CD14-positive monocyte (primary cell): ENCODE measurements around the gene POU3F1. TPM values are rescaled to one million over a fixed set of nuclear protein-coding genes. Genes with fewer than 3 reads are reported as not detected.

Experiments
- DNase-seq, 3 donors: peaks; one replicate each; pipeline ENCODE4 v3.0.0-alpha.2; 2011 to 2022
- H2AFZ ChIP-seq: 2 replicates; pipeline ENCODE4 v1.6.0; 2012; ENCODE audit warnings: mild to moderate bottlenecking, low read depth, low read length, inconsistent platforms; ENCODE audit not compliant: insufficient read depth, poor library complexity, severe bottlenecking
- H3K27ac ChIP-seq, 2 donors: 1 replicate in 1 of 2; 2 replicates in 1 of 2; pipeline ENCODE4 v1.5.1; 2012 to 2013; ENCODE audit warnings: low read length in 2 of 2, control low read depth in 1 of 2, inconsistent platforms in 1 of 2, low read depth in 1 of 2, mild to moderate bottlenecking in 1 of 2
- H3K27me3 ChIP-seq, 2 donors: one replicate each; pipeline versions ENCODE4 v1.6.0 to v1.6.1; 2011 to 2013; ENCODE audit warnings: low read length in 2 of 2; ENCODE audit not compliant: control insufficient read depth in 2 of 2, insufficient read depth in 2 of 2
- H3K36me3 ChIP-seq, 2 donors: replicated peaks in 1 of 2; 1 replicate in 1 of 2; 2 replicates in 1 of 2; pipeline versions ENCODE4 v1.5.1 to v1.6.1; 2012 to 2013; ENCODE audit warnings: low read length in 2 of 2, control low read depth in 1 of 2, inconsistent platforms in 1 of 2, mild to moderate bottlenecking in 1 of 2; ENCODE audit not compliant: insufficient read depth in 2 of 2, control insufficient read depth in 1 of 2
- H3K4me1 ChIP-seq, 2 donors: 1 replicate in 1 of 2; 2 replicates in 1 of 2; pipeline versions ENCODE4 v1.5.1 to v1.6.1; 2012 to 2013; ENCODE audit warnings: low read length in 2 of 2, control low read depth in 1 of 2, inconsistent platforms in 1 of 2, mild to moderate bottlenecking in 1 of 2, moderate library complexity in 1 of 2; ENCODE audit not compliant: insufficient read depth in 2 of 2, control insufficient read depth in 1 of 2
- H3K4me2 ChIP-seq: replicated peaks from 2 replicates; pipeline ENCODE3; 2012; ENCODE audit warnings: low read length, moderate library complexity, mild to moderate bottlenecking; ENCODE audit not compliant: poor library complexity, severe bottlenecking; ENCODE audit errors: extremely low read depth
- H3K4me3 ChIP-seq, 3 experiments: fragments of 200-600 bp in 1 of 3; sonication (generic) in 1 of 3; replicated peaks in 1 of 3; 1 replicate in 2 of 3; 2 replicates in 1 of 3; pipeline ENCODE4 v1.5.1; 2011 to 2013; ENCODE audit warnings: low read length in 3 of 3, mild to moderate bottlenecking in 3 of 3, control low read depth in 2 of 3, low read depth in 2 of 3, inconsistent platforms in 1 of 3, moderate library complexity in 1 of 3
- H3K79me2 ChIP-seq: 2 replicates; pipeline ENCODE4 v1.6.0; 2012; ENCODE audit warnings: mild to moderate bottlenecking, control low read depth, inconsistent platforms, low read length, moderate library complexity; ENCODE audit not compliant: insufficient read depth
- H3K9ac ChIP-seq: 2 replicates; pipeline ENCODE4 v1.6.0; 2017; ENCODE audit warnings: low read length, mild to moderate bottlenecking; ENCODE audit not compliant: insufficient read depth, poor library complexity, severe bottlenecking
- H3K9me3 ChIP-seq, 2 donors: replicated peaks in 1 of 2; 1 replicate in 1 of 2; 2 replicates in 1 of 2; pipeline versions ENCODE4 v1.5.1 to v1.6.1; 2012 to 2013; ENCODE audit warnings: low read length in 2 of 2, control low read depth in 1 of 2; ENCODE audit not compliant: control insufficient read depth in 1 of 2, insufficient read depth in 1 of 2
- H4K20me1 ChIP-seq: 2 replicates; pipeline ENCODE4 v1.6.0; 2012; ENCODE audit warnings: mild to moderate bottlenecking, low read length, control low read depth, moderate library complexity; ENCODE audit not compliant: insufficient read depth
- H3K27ac Mint-ChIP-seq, 7 donors: one replicate each; pipeline ENCODE4 v1.8.0; 2020; ENCODE audit warnings: mild to moderate bottlenecking in 7 of 7, mixed read lengths in 7 of 7, moderate library complexity in 6 of 7, inconsistent platforms in 2 of 7
- H3K27me3 Mint-ChIP-seq, 3 donors: one replicate each; pipeline ENCODE4 v1.8.0; 2021 to 2022; ENCODE audit warnings: low read depth in 3 of 3, mild to moderate bottlenecking in 3 of 3, mixed read lengths in 3 of 3, moderate library complexity in 3 of 3, inconsistent platforms in 1 of 3
- H3K36me3 Mint-ChIP-seq, 2 donors: one replicate each; pipeline ENCODE4 v1.8.0; 2020; ENCODE audit warnings: mixed read lengths in 2 of 2, inconsistent platforms in 1 of 2, mild to moderate bottlenecking in 1 of 2
- H3K4me1 Mint-ChIP-seq: one replicate; pipeline ENCODE4 v1.8.0; 2020; ENCODE audit warnings: mild to moderate bottlenecking, mixed read lengths
- H3K4me3 Mint-ChIP-seq, 2 donors: one replicate each; pipeline ENCODE4 v1.8.0; 2020; ENCODE audit warnings: mild to moderate bottlenecking in 2 of 2, mixed read lengths in 2 of 2, moderate library complexity in 1 of 2
- H3K9me3 Mint-ChIP-seq, 7 donors: one replicate each; pipeline ENCODE4 v1.8.0; 2020 to 2022; ENCODE audit warnings: mixed read lengths in 7 of 7, mild to moderate bottlenecking in 6 of 7, moderate library complexity in 6 of 7, inconsistent platforms in 2 of 7
- WGBS: methylation state at CpG from one replicate; pipeline ENCODE4 v1.1.5; 2013; ENCODE audit warnings: missing lambda C conversion rate; ENCODE audit not compliant: insufficient coverage; 5-methylcytosine and 5-hydroxymethylcytosine counted together
- intact Hi-C, 2 donors: fragments of 100-400 bp; cut with micrococcal nuclease; formaldehyde crosslinking; loops; one replicate each; pipeline versions ENCODE4 v1.15.0 to v1.15.1; 2023
- polyA plus RNA-seq, 3 donors: library from polyadenylated mRNA; depleted of rRNA in 1 of 3; unstranded in 2 of 3; stranded (reverse) in 1 of 3; fragments of 300-500 nt in 2 of 3; fragments of >200 nt in 1 of 3; fragmentation: Illumina TruSeq in 2 of 3; gene quantifications; 1 replicate in 2 of 3; 2 replicates in 1 of 3; pipeline ENCODE4 v1.2.3, GENCODE V29; 2012 to 2021
- TF ChIP-seq, protein P1 (sequence below): fragments of 200-600 bp; IDR thresholded peaks from one replicate; pipeline ENCODE4 v1.8.0; 2022; ENCODE audit warnings: antibody characterized with exemption, mild to moderate bottlenecking

POU3F1 gene
- polyA plus RNA-seq, 3 donors = not detected

DNA sequence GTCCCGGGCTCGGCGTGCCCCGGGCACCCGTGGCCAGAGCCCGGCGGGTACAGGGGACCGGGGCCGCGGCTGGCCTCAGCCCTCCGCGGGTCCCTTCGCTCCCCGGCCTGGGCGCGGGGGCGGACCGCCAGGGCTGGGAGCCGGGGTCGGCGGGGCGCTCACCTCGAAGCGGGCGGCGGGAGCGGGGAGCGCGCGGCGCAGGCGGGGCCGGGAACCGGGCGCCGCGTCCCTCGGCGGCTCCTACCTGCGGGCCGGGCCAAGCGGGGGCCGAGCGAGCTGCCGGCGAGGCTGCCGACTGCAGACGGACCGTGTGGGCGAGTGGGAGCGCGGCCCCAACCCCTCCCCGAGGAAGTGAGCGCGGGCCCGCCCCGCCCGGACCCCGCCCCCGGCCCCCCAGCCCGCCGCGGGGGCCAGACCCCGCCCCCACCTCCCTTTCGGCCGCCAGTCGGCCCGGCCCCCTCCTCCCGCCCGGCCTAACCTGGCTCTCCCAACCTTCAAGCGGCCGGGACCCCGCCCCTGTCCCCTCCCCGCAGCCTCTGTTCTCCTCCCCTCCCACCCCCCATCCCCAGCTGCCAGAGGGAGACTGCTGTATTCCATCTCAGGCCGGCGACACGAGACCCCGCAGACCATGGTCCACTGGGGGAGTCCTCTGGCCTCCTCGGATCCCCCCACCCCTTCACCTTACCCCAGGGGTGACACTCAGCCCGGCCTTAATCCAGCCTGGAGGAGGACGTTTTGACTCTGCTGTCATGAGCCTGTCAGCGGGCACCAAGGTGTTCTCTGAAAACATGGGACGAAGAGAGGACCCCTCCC is 41.2 kb downstream of the POU3F1 start, which contains the start of gene FHL3:
Gene FHL3, minus strand, starts transcription at position 320 of the 813 bp plus-strand sequence. CDS start 6,102 bp downstream, outside the sequence.
- peaks cover 65 to 78% of the 10 kb centered on the region in 2 donors for H3K4me1 ChIP-seq
- peak within 1 kb of the TSS; percentile 68 to 90 (median 76) for H3K4me3 ChIP-seq
- H3K27me3 ChIP-seq = no peaks in the 10 kb centered on the region
- H3K4me2 ChIP-seq = peak within 1 kb of the TSS; percentile 96
- intact Hi-C loops = loop anchor here in 1 of 2 donors (10.0 kb wide), 1 partner anchor 191 kb away; no protein-coding TSS in a partner anchor
- peaks cover 3 to 6% of the 10 kb centered on the region in 2 donors for H3K36me3 Mint-ChIP-seq
- peak within 1 kb of the TSS; percentile 79 for H3K9ac ChIP-seq
- peaks cover 71% of the 10 kb centered on the region for H3K4me1 Mint-ChIP-seq
- no peaks in the 10 kb centered on the region for H3K9me3 ChIP-seq
- peaks cover 0 to 1% (median 0%) of the 10 kb centered on the region in 7 donors for H3K9me3 Mint-ChIP-seq
- H3K79me2 ChIP-seq = peaks cover 42% of the 10 kb centered on the region
- peak within 1 kb of the TSS; percentile 77 for H2AFZ ChIP-seq
- TF ChIP-seq, protein P1, sequence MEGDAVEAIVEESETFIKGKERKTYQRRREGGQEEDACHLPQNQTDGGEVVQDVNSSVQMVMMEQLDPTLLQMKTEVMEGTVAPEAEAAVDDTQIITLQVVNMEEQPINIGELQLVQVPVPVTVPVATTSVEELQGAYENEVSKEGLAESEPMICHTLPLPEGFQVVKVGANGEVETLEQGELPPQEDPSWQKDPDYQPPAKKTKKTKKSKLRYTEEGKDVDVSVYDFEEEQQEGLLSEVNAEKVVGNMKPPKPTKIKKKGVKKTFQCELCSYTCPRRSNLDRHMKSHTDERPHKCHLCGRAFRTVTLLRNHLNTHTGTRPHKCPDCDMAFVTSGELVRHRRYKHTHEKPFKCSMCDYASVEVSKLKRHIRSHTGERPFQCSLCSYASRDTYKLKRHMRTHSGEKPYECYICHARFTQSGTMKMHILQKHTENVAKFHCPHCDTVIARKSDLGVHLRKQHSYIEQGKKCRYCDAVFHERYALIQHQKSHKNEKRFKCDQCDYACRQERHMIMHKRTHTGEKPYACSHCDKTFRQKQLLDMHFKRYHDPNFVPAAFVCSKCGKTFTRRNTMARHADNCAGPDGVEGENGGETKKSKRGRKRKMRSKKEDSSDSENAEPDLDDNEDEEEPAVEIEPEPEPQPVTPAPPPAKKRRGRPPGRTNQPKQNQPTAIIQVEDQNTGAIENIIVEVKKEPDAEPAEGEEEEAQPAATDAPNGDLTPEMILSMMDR = no peak
- peak within 1 kb of the TSS; percentile 38 to 92 (median 87) for H3K27ac Mint-ChIP-seq
- peak within 1 kb of the TSS; percentile 31 to 83 for H3K27ac ChIP-seq
- DNase-seq = peak in 1 of 3 donors; percentile 32
- peak within 1 kb of the TSS; percentile 96 to 99 for H3K4me3 Mint-ChIP-seq
- no peaks in the 10 kb centered on the region for H3K27me3 Mint-ChIP-seq
- H3K36me3 ChIP-seq = no peaks in the 10 kb centered on the region
- H4K20me1 ChIP-seq = peaks cover 20% of the 10 kb centered on the region
- under 1% methylated on average over 50 of the region's 83 CpGs for WGBS

DNA sequence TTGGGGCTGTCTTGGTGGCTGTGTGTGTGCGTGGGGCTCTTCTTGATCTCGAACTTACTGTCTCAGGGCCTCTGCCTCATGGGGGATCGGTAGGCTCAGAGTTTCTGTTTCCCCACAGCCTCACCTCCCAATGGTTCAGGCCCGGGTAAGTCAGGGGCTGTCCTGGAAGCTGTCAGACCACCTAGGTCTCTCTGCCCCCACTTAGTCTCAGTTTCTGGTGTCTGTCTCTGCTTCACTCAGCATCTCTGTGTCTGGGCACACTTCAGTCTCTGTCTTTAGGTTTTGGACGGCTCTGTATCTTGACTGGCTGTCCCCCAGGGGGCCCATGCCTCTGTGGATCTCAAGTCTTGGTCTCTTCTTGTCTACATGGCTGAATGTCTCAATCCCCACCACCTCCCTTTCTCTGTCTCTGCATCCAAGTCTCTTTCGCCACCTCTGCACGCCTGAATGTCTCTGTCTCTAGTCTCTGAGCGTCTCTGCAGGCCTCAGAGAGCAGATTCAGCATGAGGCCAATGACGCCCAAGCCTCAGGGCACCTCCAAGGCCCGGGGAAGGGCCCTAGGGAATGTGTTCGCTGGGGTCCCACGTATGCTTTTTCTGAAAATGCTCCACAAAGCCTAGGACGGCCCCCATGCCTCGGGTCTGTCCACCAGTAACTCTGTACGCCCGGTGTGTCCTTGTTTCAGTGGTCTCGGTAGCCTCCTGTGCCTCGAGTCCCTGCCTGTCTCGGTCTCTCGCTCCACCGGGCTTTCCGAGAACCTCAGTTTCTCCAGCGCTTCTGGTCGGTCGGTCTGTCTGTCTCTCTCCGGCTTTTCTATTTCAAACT is 42.1 kb downstream of the POU3F1 start:
- H3K9me3 Mint-ChIP-seq = peaks cover 0 to under 1% (median 0%) of the 10 kb centered on the region in 7 donors
- Histone ChIP-seq H3K27ac (peak overlapping the region; percentile 14 to 83), H3K36me3 (no peaks in the 10 kb centered on the region), H3K4me1 (peaks cover 65 to 80% of the 10 kb centered on the region in 2 donors), H3K4me2 (peak overlapping the region; percentile 96), H3K4me3 (peak overlapping the region; percentile 68 to 90 (median 76)), H3K9ac (peak overlapping the region; percentile 79), H3K9me3 (no peaks in the 10 kb centered on the region), H3K27me3 (no peaks in the 10 kb centered on the region), H3K79me2 (peaks cover 51% of the 10 kb centered on the region), H2AFZ (peak overlapping the region; percentile 65), H4K20me1 (peaks cover 20% of the 10 kb centered on the region)
- DNase-seq = no peak
- TF ChIP-seq, protein P1 = no peak
- intact Hi-C loops = loop anchor here in 1 of 2 donors (10.0 kb wide), 1 partner anchor 190 kb away; no protein-coding TSS in a partner anchor
- peaks cover 3 to 6% of the 10 kb centered on the region in 2 donors for H3K36me3 Mint-ChIP-seq
- H3K4me3 Mint-ChIP-seq = peak overlapping the region; percentile 96 to 99
- H3K27me3 Mint-ChIP-seq = no peaks in the 10 kb centered on the region
- peaks cover 72% of the 10 kb centered on the region for H3K4me1 Mint-ChIP-seq
- 6% methylated on average over 21 of the region's 26 CpGs for WGBS
- peak overlapping the region; percentile 38 to 92 (median 87) for H3K27ac Mint-ChIP-seq
